NB4 (cell line): Measurements from ENCODE around the gene GNG13.
"Not testable (repeated sequence)": the region's sequence is repeated elsewhere in the genome, so short reads cannot be mapped to it uniquely, and the experiment has no call there.

ENCODE experiments used
- DNase-seq: peaks from one replicate; pipeline ENCODE4 v3.0.0; 2010; ENCODE audit warnings: low read depth
- H3K4me3 ChIP-seq: one replicate; pipeline ENCODE4 v1.5.1; 2011; ENCODE audit warnings: mild to moderate bottlenecking, low read depth, low read length, moderate library complexity
- CTCF ChIP-seq: IDR thresholded peaks from one replicate; pipeline ENCODE4 v1.5.1; 2012; ENCODE audit warnings: low read depth, low read length
- MAX ChIP-seq: IDR thresholded peaks from 2 replicates; pipeline ENCODE4 v1.6.1; 2011; ENCODE audit warnings: low read depth, low read length
- MYC ChIP-seq: IDR thresholded peaks from 2 replicates; pipeline ENCODE4 v1.6.1; 2011; ENCODE audit warnings: low read depth, low read length
- POLR2A ChIP-seq: IDR thresholded peaks from 2 replicates; pipeline ENCODE4 v1.6.1; 2011; ENCODE audit warnings: mild to moderate bottlenecking; ENCODE audit not compliant: insufficient read length; ENCODE audit errors: extremely low read depth

Gene GNG13

GRCh38 chr16:777826-778225 is 22.7 kb downstream of the GNG13 start:
- H3K4me3 ChIP-seq, result no peak overlapping the region
- TF ChIP-seq MYC (no peak), MAX (no peak), POLR2A (no peak), CTCF (no peak)
- no peak for DNase-seq

- no peak for DNase-seq
- no peak overlapping the region for H3K4me3 ChIP-seq
- TF ChIP-seq POLR2A, result no peak
- TF ChIP-seq MAX, result no peak
These were observed 23.7 kb downstream of the GNG13 start for GRCh38 chr16:776824-777223.

GRCh38 chr16:776298-776697 is 24.2 kb downstream of the GNG13 start:
- not testable (repeated sequence) for H3K4me3 ChIP-seq, DNase-seq

GRCh38 chr16:775236-775796 is 25.2 kb downstream of the GNG13 start:
- no peak overlapping the region for H3K4me3 ChIP-seq
- TF ChIP-seq MYC, result no peak
- no peak for DNase-seq

GRCh38 chr16:774086-775001 is 26.2 kb downstream of the GNG13 start:
- TF ChIP-seq MYC, result no peak
- TF ChIP-seq MAX, result no peak
- TF ChIP-seq POLR2A, result no peak
- no peak for TF ChIP-seq CTCF
- no peak for DNase-seq
- H3K4me3 ChIP-seq, result no peak overlapping the region

GRCh38 chr16:772959-773358 is 27.6 kb downstream of the GNG13 start:
- DNase-seq, result no peak
- no peak for TF ChIP-seq MYC
- no peak for TF ChIP-seq CTCF
- TF ChIP-seq POLR2A, result no peak
- no peak for TF ChIP-seq MAX
- H3K4me3 ChIP-seq, result no peak overlapping the region

- no peak for DNase-seq
- no peak overlapping the region for H3K4me3 ChIP-seq
- no peak for TF ChIP-seq MAX
- no peak for TF ChIP-seq CTCF
- TF ChIP-seq MYC, result no peak
- TF ChIP-seq POLR2A, result no peak
These were observed 30.1 kb downstream of the GNG13 start for GRCh38 chr16:770411-770810.
